Adrenal gland (tissue), 12 donors: Measurements from ENCODE around the gene TRAF7. TPM values are rescaled to one million over a fixed set of nuclear protein-coding genes. Genes with fewer than 3 reads are reported as not detected.
A peak's percentile ranks its signal among the peaks of the same experiment; 100 is the strongest.
"Not testable (repeated sequence)": the region's sequence is repeated elsewhere in the genome, so short reads cannot be mapped to it uniquely, and the experiment has no call there.

Source experiments
- DNase-seq, 7 donors: peaks; one replicate each; pipeline ENCODE4 v3.0.0-alpha.2; 2019 to 2020
- H3K27ac ChIP-seq, 5 donors: fragments of 200-600 bp; sonication (generic) in 4 of 5; 1 replicate in 3 of 5; 2 replicates in 2 of 5; pipeline versions ENCODE4 v1.5.1 to v1.8.0; 2016 to 2020; ENCODE audit warnings: mild to moderate bottlenecking in 1 of 5
- H3K27me3 ChIP-seq: fragments of 200-600 bp; 2 replicates; pipeline ENCODE4 v1.8.0; 2021
- H3K36me3 ChIP-seq, 2 donors: fragments of 200-600 bp; replicated peaks in 1 of 2; 1 replicate in 1 of 2; 2 replicates in 1 of 2; pipeline versions ENCODE4 v1.5.1 to v1.8.0; 2018 to 2022
- H3K4me1 ChIP-seq, 2 donors: fragments of 200-600 bp; replicated peaks in 1 of 2; 1 replicate in 1 of 2; 2 replicates in 1 of 2; pipeline versions ENCODE4 v1.5.1 to v1.8.0; 2018 to 2021
- H3K4me3 ChIP-seq, 4 donors: fragments of 200-600 bp; sonication (generic) in 3 of 4; one replicate each; pipeline ENCODE4 v1.5.1; 2016 to 2018
- H3K9me3 ChIP-seq, 3 donors: fragments of 200-600 bp; sonication (generic) in 1 of 3; replicated peaks in 1 of 3; 1 replicate in 2 of 3; 2 replicates in 1 of 3; pipeline versions ENCODE4 v1.5.1 to v1.8.0; 2016 to 2021
- CTCF ChIP-seq, 6 experiments: fragments of 450-650 bp in 4 of 6; fragments of 200-600 bp in 2 of 6; sonication (generic) in 1 of 6; IDR thresholded peaks; 1 replicate in 5 of 6; 2 replicates in 1 of 6; pipeline versions ENCODE4 v1.5.1 to v1.8.0; 2016 to 2021; ENCODE audit warnings: antibody characterized with exemption in 6 of 6, mild to moderate bottlenecking in 2 of 6, moderate library complexity in 1 of 6
- POLR2A ChIP-seq, 2 donors: fragments of 450-650 bp; IDR thresholded peaks; one replicate each; pipeline ENCODE4 v1.6.1; 2017; ENCODE audit warnings: antibody characterized with exemption in 2 of 2, mild to moderate bottlenecking in 2 of 2, moderate library complexity in 1 of 2
- WGBS, 4 donors: extraction: QIAGEN DNeasy Blood & Tissue Kit in 2 of 4; methylation state at CpG; one replicate each; pipeline versions ENCODE4 v1.1.5 to v1.1.7; 2013 to 2017; 5-methylcytosine and 5-hydroxymethylcytosine counted together
- intact Hi-C, 2 donors: fragments of 100-400 bp; cut with DNase I; formaldehyde crosslinking; loops; one replicate each; pipeline versions ENCODE4 v1.14.1 to v1.15.0; 2022 to 2023
- polyA plus RNA-seq, 3 donors: library from polyadenylated mRNA; stranded (reverse); fragments of 200-250 nt in 2 of 3; fragments of 350-450 nt in 1 of 3; fragmentation: Illumina TruSeq in 1 of 3; extraction: RNeasy Lipid Tissue Mini Kit (QIAGEN cat#74804) in 1 of 3; gene quantifications; one replicate each; pipeline ENCODE4 v1.2.3, GENCODE V29; 2013 to 2014
- total RNA-seq, 9 donors: library from RNA; depleted of rRNA in 4 of 9; stranded (reverse); fragments of >200 nt in 4 of 9; fragments of 120-200 nt in 1 of 9; fragmentation: NEBNext Ultra II Directional in 1 of 9; extraction: Animal tissue kit (Norgen Biotek cat#: 25700) in 1 of 9; gene quantifications; one replicate each; pipeline versions ENCODE4 v1.1.0 to v1.2.4, GENCODE V29; 2013 to 2023
- donor health status: healthy with polysubstance abuse.
- donor health status: Bipolar disorder and iron deficiency.
- donor health status: DM: yes; HTN: yes; CAD: no.
- donor health status: DM: no; HTN: no; CAD: no.
- donor health status: DM: no; HTN: no; CAD: no.
- donor health status: DM: yes; HTN: yes; CAD: no.

The TRAF7 gene
- total and polyA plus RNA-seq, 12 donors = 21.0 to 129 (median 52.2) TPM

GRCh38 chr16:2117960-2118722 lies 37.4 kb upstream of the TRAF7 start:
- H3K27ac ChIP-seq, DNase-seq: not testable (repeated sequence)

GRCh38 chr16:2121325-2121724 lies 34.3 kb upstream of the TRAF7 start:
- H3K4me1 ChIP-seq = peaks cover 0 to 17% of the 10 kb centered on the region in 2 donors
- H3K27me3 ChIP-seq, H3K9me3 ChIP-seq, H3K36me3 ChIP-seq, intact Hi-C loops, H3K4me3 ChIP-seq: not testable (repeated sequence)
- peak overlapping the region in 2 of 5 donors; percentile 34 to 76 for H3K27ac ChIP-seq
- 53 to 60% (median 55%) methylated on average over 4 to 9 of the region's 9 CpGs for WGBS, 4 donors
- peak in 1 of 7 donors; percentile 82 for DNase-seq
- TF ChIP-seq CTCF (IDR thresholded peaks at IDR 0.05) = peak in 2 of 6 experiments; percentile 22 to 27

More at GRCh38 chr16:2117960-2118722, 37.4 kb upstream of the TRAF7 start:
- H3K36me3 ChIP-seq, H3K4me3 ChIP-seq, H3K4me1 ChIP-seq, H3K9me3 ChIP-seq, intact Hi-C loops, H3K27me3 ChIP-seq: not testable (repeated sequence)
- whole genome bisulfite sequencing, 4 donors = 81 to 83% methylated on average over 21 to 26 of the region's 35 CpGs; no CpG with 5 or more reads in 2 of the 4 donors

- intact Hi-C loops = no loop called here
- H3K27ac ChIP-seq = peak overlapping the region in 2 of 5 donors; percentile 34 to 76
- H3K36me3 ChIP-seq = no peaks in the 10 kb centered on the region
- TF ChIP-seq CTCF (IDR thresholded peaks at IDR 0.05) (no peak), POLR2A (IDR thresholded peaks at IDR 0.05) (peak in 1 of 2 donors; percentile 37)
- DNase-seq = no peak
- no peaks in the 10 kb centered on the region for H3K27me3 ChIP-seq
- 58 to 82% (median 74%) methylated on average over 6 to 19 of the region's 19 CpGs for WGBS, 4 donors
- H3K9me3 ChIP-seq = no peaks in the 10 kb centered on the region
- H3K4me3 ChIP-seq = no peak overlapping the region
- peaks cover 0 to 22% of the 10 kb centered on the region in 2 donors for H3K4me1 ChIP-seq
Measured at GRCh38 chr16:2121853-2122252, 33.7 kb upstream of the TRAF7 start.

- no peaks in the 10 kb centered on the region for H3K27me3 ChIP-seq
- TF ChIP-seq CTCF (IDR thresholded peaks at IDR 0.05) (no peak), POLR2A (IDR thresholded peaks at IDR 0.05) (no peak)
- H3K27ac ChIP-seq = peak overlapping the region in 2 of 5 donors; percentile 34 to 76
- no peaks in the 10 kb centered on the region for H3K36me3 ChIP-seq
- H3K9me3 ChIP-seq = no peaks in the 10 kb centered on the region
- WGBS, 4 donors = 85 to 93% (median 89%) methylated on average over 5 to 17 of the region's 17 CpGs
- no peak overlapping the region for H3K4me3 ChIP-seq
- H3K4me1 ChIP-seq = peaks cover 0 to 27% of the 10 kb centered on the region in 2 donors
- intact Hi-C loops = no loop called here
- DNase-seq = no peak
Measured at GRCh38 chr16:2122429-2122828, 33.2 kb upstream of the TRAF7 start.

GRCh38 chr16:2122934-2123683 lies 32.5 kb upstream of the TRAF7 start:
- H3K9me3 ChIP-seq, H3K36me3 ChIP-seq, DNase-seq, H3K4me3 ChIP-seq, intact Hi-C loops, H3K27me3 ChIP-seq: not testable (repeated sequence)
- WGBS, 4 donors = 67 to 84% (median 77%) methylated on average over 9 to 20 of the region's 26 CpGs; no CpG with 5 or more reads in 1 of the 4 donors
- Histone ChIP-seq H3K4me1 (peaks cover 0 to 27% of the 10 kb centered on the region in 2 donors), H3K27ac (peak overlapping the region in 2 of 5 donors; percentile 34 to 90)

GRCh38 chr16:2123706-2124376 lies 31.7 kb upstream of the TRAF7 start:
- H3K9me3 ChIP-seq, H3K27me3 ChIP-seq, H3K4me3 ChIP-seq, intact Hi-C loops, H3K36me3 ChIP-seq, DNase-seq: not testable (repeated sequence)
- peaks cover 0 to 33% of the 10 kb centered on the region in 2 donors for H3K4me1 ChIP-seq
- peak overlapping the region in 3 of 5 donors; percentile 38 to 92 (median 90) for H3K27ac ChIP-seq
- 39 to 71% (median 64%) methylated on average over 2 to 24 of the region's 27 CpGs; no CpG with 5 or more reads in 1 of the 4 donors for WGBS, 4 donors

GRCh38 chr16:2124377-2124693 lies 31.2 kb upstream of the TRAF7 start:
- Histone ChIP-seq H3K4me3 (peak overlapping the region in 1 of 4 donors; percentile 30), H3K27ac (peak overlapping the region in 4 of 5 donors; percentile 38 to 92 (median 70)), H3K4me1 (peaks cover 0 to 33% of the 10 kb centered on the region in 2 donors)
- H3K36me3 ChIP-seq, intact Hi-C loops, H3K27me3 ChIP-seq, DNase-seq, H3K9me3 ChIP-seq: not testable (repeated sequence)
- WGBS, 4 donors = 50 to 62% (median 54%) methylated on average over 4 to 11 of the region's 11 CpGs; no CpG with 5 or more reads in 1 of the 4 donors
